ENCODE data around the gene CCDC71. TPM values are rescaled to one million over a fixed set of nuclear protein-coding genes. Genes with fewer than 3 reads are reported as not detected.

Gene CCDC71
- total RNA-seq, 2 donors from 2014 or later: 44.2 to 47.0 TPM

DNA sequence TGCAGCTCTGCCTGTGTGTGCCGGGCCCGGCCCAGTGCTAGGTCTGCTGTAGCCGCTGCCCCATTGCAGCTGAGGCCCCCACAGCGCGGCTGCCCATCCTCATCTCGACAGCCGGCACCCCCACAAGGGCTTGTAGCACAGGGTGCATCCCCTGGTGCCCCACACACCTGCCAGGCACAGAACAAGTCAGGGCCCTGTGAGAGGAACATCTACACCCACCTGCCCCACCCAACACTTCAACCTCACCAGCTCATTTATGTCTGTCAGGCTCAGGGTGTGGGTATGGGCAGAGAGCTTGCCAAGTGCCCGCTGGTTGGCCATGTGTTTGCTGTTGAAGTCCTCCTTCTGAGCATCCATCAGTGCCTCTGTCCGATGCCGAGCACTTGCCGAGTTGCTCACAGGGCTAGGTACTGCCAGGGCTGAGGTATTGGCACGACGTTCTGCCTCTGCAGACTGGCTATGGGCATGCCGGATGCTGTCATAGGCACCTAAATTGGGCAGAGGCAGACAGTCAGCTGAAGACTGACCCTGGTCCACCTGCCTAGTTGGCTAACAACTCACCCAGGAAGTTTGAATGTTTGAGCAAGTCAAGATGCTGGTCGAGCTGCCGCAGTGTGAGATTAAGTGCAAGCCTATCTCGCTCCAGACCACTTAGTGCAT, 43.1 kb downstream of the CCDC71 start:
- WGBS: 87% methylated on average over 16 of the region's 17 CpGs
- peaks cover 6% of the 10 kb centered on the region for H3K4me1 ChIP-seq (replicated peaks)
- intact Hi-C loops (cut with DNase I): no loop called here

GRCh38 chr3:49122451-49122850, 43.7 kb downstream of the CCDC71 start:
- DNase-seq (ENCODE audit: low spot score): no peak
- no peaks in the 10 kb centered on the region for H3K27me3 ChIP-seq (replicated peaks; ENCODE audit: insufficient read depth)
- peaks cover 6% of the 10 kb centered on the region for H3K4me1 ChIP-seq (replicated peaks)
- H3K4me3 ChIP-seq: no peak overlapping the region
- peaks cover 16 to 29% of the 10 kb centered on the region in 2 donors for H3K36me3 ChIP-seq
- 87% methylated on average over 7 of the region's 7 CpGs for WGBS
- H3K9me3 ChIP-seq: no peaks in the 10 kb centered on the region
- intact Hi-C loops (cut with DNase I): no loop called here
- TF ChIP-seq CTCF (IDR thresholded peaks at IDR 0.05) (no peak), POLR2AphosphoS5 (IDR thresholded peaks at IDR 0.05) (no peak), POLR2A (IDR thresholded peaks at IDR 0.05) (no peak)
- H3K27ac ChIP-seq: no peak overlapping the region

More for the DNA sequence above, 43.1 kb downstream of the CCDC71 start:
- no peak overlapping the region for H3K4me3 ChIP-seq
- TF ChIP-seq CTCF (IDR thresholded peaks at IDR 0.05): no peak
- TF ChIP-seq POLR2A (IDR thresholded peaks at IDR 0.05): no peak
- no peak for TF ChIP-seq POLR2AphosphoS5 (IDR thresholded peaks at IDR 0.05)
- DNase-seq (ENCODE audit: low spot score): no peak
- no peaks in the 10 kb centered on the region for H3K9me3 ChIP-seq
- H3K27ac ChIP-seq: no peak overlapping the region
- peaks cover 10 to 24% of the 10 kb centered on the region in 2 donors for H3K36me3 ChIP-seq
- no peaks in the 10 kb centered on the region for H3K27me3 ChIP-seq (replicated peaks; ENCODE audit: insufficient read depth)

DNA sequence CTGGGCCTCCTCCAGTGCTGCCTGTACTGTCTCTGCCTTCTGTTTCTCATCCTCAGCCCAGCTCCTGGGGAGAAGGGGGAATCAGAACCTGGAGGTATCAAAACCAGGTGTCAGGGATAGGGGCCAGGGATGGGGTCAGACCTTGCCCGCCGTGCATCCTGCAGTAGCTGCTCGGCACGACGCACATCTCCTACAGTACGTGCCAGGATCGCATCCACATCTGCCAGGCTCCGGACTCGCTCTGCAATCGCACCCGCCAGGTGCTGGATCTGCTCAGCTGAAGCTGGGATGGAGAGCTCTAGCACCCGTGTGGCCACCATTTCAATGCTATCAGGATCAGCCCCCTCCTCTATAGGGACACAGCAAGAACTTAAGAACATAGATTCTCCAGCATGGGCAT, 44.1 kb downstream of the CCDC71 start:
- no peaks in the 10 kb centered on the region for H3K27me3 ChIP-seq (replicated peaks; ENCODE audit: insufficient read depth)
- no peak for TF ChIP-seq CTCF (IDR thresholded peaks at IDR 0.05)
- TF ChIP-seq POLR2AphosphoS5 (IDR thresholded peaks at IDR 0.05): no peak
- TF ChIP-seq POLR2A (IDR thresholded peaks at IDR 0.05): no peak
- no peak overlapping the region for H3K4me3 ChIP-seq
- 94% methylated on average over 12 of the region's 12 CpGs for WGBS
- H3K36me3 ChIP-seq: peaks cover 20 to 33% of the 10 kb centered on the region in 2 donors
- H3K4me1 ChIP-seq (replicated peaks): peaks cover 6% of the 10 kb centered on the region
- DNase-seq (ENCODE audit: low spot score): no peak
- no peak overlapping the region for H3K27ac ChIP-seq
- intact Hi-C loops (cut with DNase I): no loop called here
- H3K9me3 ChIP-seq: no peaks in the 10 kb centered on the region

DNA sequence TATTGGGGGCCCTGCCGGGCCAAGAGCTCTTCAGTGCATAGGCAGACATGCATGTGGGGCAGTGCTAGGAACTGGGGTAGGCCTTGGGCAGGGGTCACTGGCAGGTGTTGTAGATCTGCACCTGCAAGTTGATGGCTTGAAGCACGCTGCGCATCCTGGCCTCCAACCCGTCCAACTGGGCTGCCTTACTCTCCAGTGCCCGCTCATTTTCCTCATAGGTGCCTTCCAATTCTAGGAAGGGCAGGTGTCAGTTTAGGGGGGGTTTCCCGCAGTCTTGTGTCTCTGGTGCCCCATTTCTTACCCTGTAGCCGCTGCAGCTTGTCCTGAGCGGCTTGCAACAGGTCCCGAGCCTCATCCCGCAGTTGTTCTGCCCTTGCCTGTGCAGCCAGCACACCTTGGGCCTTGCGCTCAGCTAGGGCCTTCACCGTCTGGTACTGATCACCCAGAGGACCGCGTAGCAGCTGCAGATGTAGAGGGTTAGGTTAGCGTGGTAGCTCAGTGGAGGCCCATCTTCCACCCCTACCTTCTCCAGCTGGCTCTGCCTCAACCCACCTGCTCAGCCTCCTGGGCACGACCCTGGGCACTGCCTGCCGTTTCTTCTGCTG, 44.9 kb downstream of the CCDC71 start:
- no peak for DNase-seq (ENCODE audit: low spot score)
- TF ChIP-seq POLR2AphosphoS5 (IDR thresholded peaks at IDR 0.05) (no peak), CTCF (IDR thresholded peaks at IDR 0.05) (no peak), POLR2A (IDR thresholded peaks at IDR 0.05) (no peak)
- H3K4me1 ChIP-seq (replicated peaks): peaks cover 6% of the 10 kb centered on the region
- intact Hi-C loops (cut with DNase I): loop anchor here (2.0 kb wide), 1 partner anchor 16 kb away; the partner anchor contains the start of gene QARS1
- H3K27me3 ChIP-seq (replicated peaks; ENCODE audit: insufficient read depth): no peaks in the 10 kb centered on the region
- peak overlapping the region; percentile 92 to 100 for H3K4me3 ChIP-seq
- WGBS: 73% methylated on average over 17 of the region's 17 CpGs
- H3K36me3 ChIP-seq: peaks cover 28 to 39% of the 10 kb centered on the region in 2 donors
- H3K27ac ChIP-seq: peak overlapping the region; percentile 91 to 95
- no peaks in the 10 kb centered on the region for H3K9me3 ChIP-seq

Measured in prostate gland (tissue), 2 donors.